Psoas muscle (tissue), 8 donors: ENCODE measurements around the gene DET1. TPM values are rescaled to one million over a fixed set of nuclear protein-coding genes. Genes with fewer than 3 reads are reported as not detected.

ENCODE experiments used
- ATAC-seq, 4 donors: fragments of 200-7000 bp; cut with Tn5 transposase; one replicate each; pipeline ENCODE4 v1.9.1; 2020; ENCODE audit warnings: moderate library complexity in 3 of 4, mild to moderate bottlenecking in 2 of 4
- DNase-seq, 2 donors: peaks; one replicate each; pipeline ENCODE4 v3.0.0-alpha.2; 2020
- H3K27ac ChIP-seq: fragments of 200-600 bp; one replicate; pipeline ENCODE4 v1.8.0; 2022
- H3K27me3 ChIP-seq, 3 donors: fragments of 200-600 bp in 1 of 3; one replicate each; pipeline versions ENCODE4 v1.6.1 to v1.8.0; 2013 to 2022; ENCODE audit warnings: low read length in 2 of 3, mild to moderate bottlenecking in 2 of 3, moderate library complexity in 1 of 3; ENCODE audit not compliant: insufficient read depth in 3 of 3
- H3K36me3 ChIP-seq, 2 donors: fragments of 200-600 bp in 1 of 2; one replicate each; pipeline versions ENCODE4 v1.6.1 to v1.8.0; 2013 to 2022; ENCODE audit warnings: low read depth in 1 of 2, mild to moderate bottlenecking in 1 of 2, moderate library complexity in 1 of 2; ENCODE audit not compliant: insufficient read depth in 1 of 2
- H3K4me1 ChIP-seq: fragments of 200-600 bp; one replicate; pipeline ENCODE4 v1.8.0; 2022
- H3K4me3 ChIP-seq: fragments of 200-600 bp; one replicate; pipeline ENCODE4 v1.8.0; 2022; ENCODE audit warnings: mild to moderate bottlenecking
- H3K9me3 ChIP-seq: fragments of 200-600 bp; one replicate; pipeline ENCODE4 v1.8.0; 2022
- CTCF ChIP-seq: fragments of 200-600 bp; IDR thresholded peaks from one replicate; pipeline ENCODE4 v1.8.0; 2022; ENCODE audit warnings: antibody characterized with exemption
- WGBS, 3 donors: extraction: QIAGEN DNeasy Blood & Tissue Kit; methylation state at CpG; one replicate each; pipeline versions ENCODE4 v1.1.6 to v1.1.7; 2013; 5-methylcytosine and 5-hydroxymethylcytosine counted together
- intact Hi-C, 2 donors: fragments of 100-400 bp; cut with DNase I; formaldehyde crosslinking; loops; one replicate each; pipeline versions ENCODE4 v1.11.0 to v1.14.2; 2022
- long read RNA-seq, 2 donors: library from polyadenylated mRNA; unstranded; transcript quantifications; one replicate each; pipeline ENCODE4 v2.0.0, GENCODE V29; 2021
- polyA plus RNA-seq, 3 donors: library from polyadenylated mRNA; stranded (reverse); fragments of 200-250 nt; gene quantifications; one replicate each; pipeline ENCODE4 v1.2.3, GENCODE V29; 2013
- total RNA-seq, 4 donors: library from RNA; stranded (reverse); fragmentation: NEBNext Ultra II Directional in 2 of 4; extraction: Animal tissue kit (Norgen Biotek cat#: 25700) in 2 of 4; gene quantifications; one replicate each; pipeline versions ENCODE4 v1.2.1 to v1.2.4, GENCODE V29; 2021 to 2023
- donor health status: healthy with polysubstance abuse.
- donor health status: DM: no; HTN: no; CAD: no; lungs with moderate emphysema.
- donor health status: Bipolar disorder and iron deficiency.
- donor health status: healthy.
- donor health status: DM: yes; HTN: yes; CAD: no.
- donor health status: DM: no; HTN: no; CAD: no.
- donor health status: DM: no; HTN: no; CAD: no.
- donor health status: DM: yes; HTN: yes; CAD: no.

The DET1 gene
- total RNA-seq (10 to 100 TPM in 1 of 4 donors, 1 to 10 TPM in 3; 6.9 to 13.3 (median 8.1) TPM), polyA plus RNA-seq (1 to 10 TPM; 3.9 to 7.0 (median 5.6) TPM)
- long read RNA-seq, donor 1, partial matches to known transcripts, result 2 of 7 reads
- long read RNA-seq, donor 1, other reads (novel, unspliced or antisense), result 2 of 7 reads
- long read RNA-seq, donor 2, transcript DET1-207 (6 exons, 2,315 nt), result major isoform, 7 of 20 reads
- long read RNA-seq, donor 2, transcript DET1-201 (5 exons, 2,267 nt), result major isoform, 7 of 20 reads
- long read RNA-seq, donor 2, partial matches to known transcripts, result 1 of 20 reads
- long read RNA-seq, donor 2, other reads (novel, unspliced or antisense), result 5 of 20 reads

- peak; percentile 99 for ATAC-seq
- TF ChIP-seq CTCF, result peak; percentile 72
- peak within 1 kb of the TSS; percentile 81 for H3K27ac ChIP-seq
- intact Hi-C loops, result no loop called here
- DNase-seq, result peak; percentile 95 to 97
- no peaks in the 10 kb centered on the region for H3K36me3 ChIP-seq
- H3K27me3 ChIP-seq, result no peaks in the 10 kb centered on the region
- no peaks in the 10 kb centered on the region for H3K9me3 ChIP-seq
- WGBS, 3 donors, result 3 to 4% (median 4%) methylated on average over 29 to 33 of the region's 33 CpGs
- peaks cover 4% of the 10 kb centered on the region for H3K4me1 ChIP-seq
- peak within 1 kb of the TSS; percentile 77 for H3K4me3 ChIP-seq
These were observed at the start of gene DET1 for GRCh38 chr15:88546248-88547129. Gene DET1, minus strand, starts transcription at chr15:88546681. Its CDS starts 14,976 bp downstream, at chr15:88531705.

- DNase-seq (no peak), ATAC-seq (no peak)
- Histone ChIP-seq H3K27ac (no peak overlapping the region), H3K4me3 (no peak overlapping the region), H3K27me3 (no peaks in the 10 kb centered on the region), H3K9me3 (no peaks in the 10 kb centered on the region), H3K36me3 (no peaks in the 10 kb centered on the region), H3K4me1 (no peaks in the 10 kb centered on the region)
- intact Hi-C loops, result no loop called here
- TF ChIP-seq CTCF, result no peak
These were observed 44.9 kb upstream of the DET1 start for GRCh38 chr15:88591384-88591783.

GRCh38 chr15:88590759-88591158 lies 44.3 kb upstream of the DET1 start:
- Histone ChIP-seq H3K27me3 (no peaks in the 10 kb centered on the region), H3K9me3 (no peaks in the 10 kb centered on the region), H3K4me3 (no peak overlapping the region), H3K36me3 (no peaks in the 10 kb centered on the region), H3K4me1 (no peaks in the 10 kb centered on the region), H3K27ac (no peak overlapping the region)
- ATAC-seq (no peak), DNase-seq (no peak)
- 60 to 67% (median 66%) methylated on average over 6 of the region's 6 CpGs for WGBS, 3 donors
- intact Hi-C loops, result no loop called here
- TF ChIP-seq CTCF, result no peak

- no peak for ATAC-seq
- H3K36me3 ChIP-seq, result no peaks in the 10 kb centered on the region
- H3K4me1 ChIP-seq, result no peaks in the 10 kb centered on the region
- H3K27me3 ChIP-seq, result no peaks in the 10 kb centered on the region
- no peak overlapping the region for H3K27ac ChIP-seq
- H3K4me3 ChIP-seq, result no peak overlapping the region
- intact Hi-C loops, result no loop called here
- TF ChIP-seq CTCF, result no peak
- no peak for DNase-seq
- 44 to 52% (median 46%) methylated on average over 4 of the region's 4 CpGs for WGBS, 3 donors
- no peaks in the 10 kb centered on the region for H3K9me3 ChIP-seq
These were observed 40.1 kb upstream of the DET1 start for GRCh38 chr15:88586401-88587162.
